MM.1S (cell line): ENCODE data around the gene CACNB4.
"Not testable (repeated sequence)": the region's sequence is repeated elsewhere in the genome, so short reads cannot be mapped to it uniquely, and the experiment has no call there.

Experiments used
- DNase-seq: peaks from one replicate; pipeline ENCODE4 v3.0.0-alpha.2; 2015
- H2AFZ ChIP-seq: fragments of 300-600 bp; sonication (generic); 2 replicates; pipeline ENCODE4 v1.6.0; 2016; ENCODE audit warnings: antibody characterized with exemption, low read length
- H3F3A ChIP-seq: fragments of 300-600 bp; sonication (generic); 2 replicates; pipeline ENCODE4 v1.6.1; 2016; ENCODE audit warnings: mild to moderate bottlenecking, antibody characterized with exemption, low read length, moderate library complexity, mixed read lengths; ENCODE audit not compliant: insufficient read depth
- H3K27ac ChIP-seq: fragments of 300-600 bp; sonication (generic); 2 replicates; pipeline ENCODE4 v1.5.1; 2016; ENCODE audit warnings: mild to moderate bottlenecking, low read length
- H3K27me3 ChIP-seq: fragments of 300-600 bp; sonication (generic); replicated peaks from 2 replicates; pipeline ENCODE4 v1.6.0; 2016; ENCODE audit warnings: low read length; ENCODE audit not compliant: insufficient read depth
- H3K36me3 ChIP-seq: fragments of 300-600 bp; sonication (generic); replicated peaks from 2 replicates; pipeline ENCODE4 v1.6.1; 2016; ENCODE audit warnings: mild to moderate bottlenecking, low read length, mixed read lengths; ENCODE audit not compliant: insufficient read depth
- H3K4me1 ChIP-seq: fragments of 300-600 bp; sonication (generic); 2 replicates; pipeline ENCODE4 v1.6.1; 2016; ENCODE audit warnings: low read length, mixed read lengths
- H3K4me2 ChIP-seq: fragments of 300-600 bp; sonication (generic); 2 replicates; pipeline ENCODE4 v1.6.0; 2016; ENCODE audit warnings: low read depth, low read length
- H3K4me3 ChIP-seq: fragments of 300-600 bp; sonication (generic); 2 replicates; pipeline ENCODE4 v1.5.1; 2016; ENCODE audit warnings: low read length, mixed read lengths
- H3K79me2 ChIP-seq: fragments of 300-600 bp; sonication (generic); 2 replicates; pipeline ENCODE4 v1.6.1; 2016; ENCODE audit warnings: mixed run types, low read length, mixed read lengths
- H3K9ac ChIP-seq: fragments of 300-600 bp; sonication (generic); 2 replicates; pipeline ENCODE4 v1.6.1; 2016; ENCODE audit warnings: low read length, mixed read lengths
- H3K9me2 ChIP-seq: fragments of 300-600 bp; sonication (generic); replicated peaks from 2 replicates; pipeline ENCODE4 v1.6.1; 2016; ENCODE audit warnings: mild to moderate bottlenecking, low read length, mixed read lengths; ENCODE audit not compliant: insufficient read depth
- H3K9me3 ChIP-seq: fragments of 300-600 bp; sonication (generic); replicated peaks from 2 replicates; pipeline ENCODE4 v1.6.1; 2016; ENCODE audit warnings: mild to moderate bottlenecking, low read length, mixed read lengths; ENCODE audit not compliant: insufficient read depth
- H4K20me1 ChIP-seq: fragments of 300-600 bp; sonication (generic); 2 replicates; pipeline ENCODE4 v1.6.1; 2016; ENCODE audit warnings: mild to moderate bottlenecking, low read length, moderate library complexity, mixed read lengths; ENCODE audit not compliant: insufficient read depth
- EZH2 ChIP-seq: fragments of 300-600 bp; sonication (generic); optimal IDR thresholded peaks from 2 replicates; pipeline ENCODE3; 2017; ENCODE audit warnings: low read depth, mild to moderate bottlenecking, antibody characterized with exemption, low read length, mixed read lengths
- EZH2phosphoT487 ChIP-seq: fragments of 300-600 bp; sonication (generic); IDR thresholded peaks from 2 replicates; pipeline ENCODE4 v1.6.1; 2018; ENCODE audit warnings: antibody characterized with exemption, low read length
- TF ChIP-seq, protein P1 (sequence below): fragments of 300-600 bp; sonication (generic); IDR thresholded peaks from 2 replicates; pipeline ENCODE4 v1.5.1; 2016; ENCODE audit warnings: antibody characterized with exemption, low read length, mixed read lengths

CACNB4 gene

GRCh38 chr2:152005607-152006006 is 93.2 kb downstream of the CACNB4 start:
- Histone ChIP-seq H3K36me3 (no peaks in the 10 kb centered on the region), H2AFZ (no peak overlapping the region), H3K9ac (no peak overlapping the region), H3F3A (no peaks in the 10 kb centered on the region; the same call in 1 of the 2 replicates), H3K4me1 (peaks cover 11% of the 10 kb centered on the region; the same call in 1 of the 2 replicates), H3K4me2 (no peak overlapping the region), H3K9me3 (no peaks in the 10 kb centered on the region), H3K79me2 (no peaks in the 10 kb centered on the region), H3K4me3 (no peak overlapping the region), H4K20me1 (no peaks in the 10 kb centered on the region), H3K9me2 (no peaks in the 10 kb centered on the region), H3K27ac (no peak overlapping the region), H3K27me3 (no peaks in the 10 kb centered on the region)
- DNase-seq, result no peak
- TF ChIP-seq EZH2phosphoT487, result no peak

DNA sequence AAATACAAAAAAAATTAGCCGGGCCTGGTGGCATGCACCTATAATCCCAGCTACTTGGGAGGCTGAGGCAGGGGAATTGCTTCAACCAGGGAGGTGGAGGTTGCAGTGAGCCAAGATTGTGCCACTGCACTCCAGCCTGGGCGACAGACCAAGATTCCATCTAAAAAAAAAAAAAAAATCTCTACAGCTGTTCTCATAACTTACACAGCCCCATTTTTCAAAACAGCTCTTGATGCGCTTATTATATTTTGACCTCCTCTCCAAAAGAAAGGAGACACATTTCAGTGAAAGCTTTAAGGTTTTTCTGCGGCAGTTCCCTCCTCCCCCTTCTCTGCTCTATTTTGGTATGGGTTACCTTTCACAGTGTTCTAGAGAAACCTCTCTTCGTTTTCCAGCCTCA is 95.6 kb downstream of the CACNB4 start:
- H2AFZ ChIP-seq, H3K9ac ChIP-seq, H3K36me3 ChIP-seq, H3K27ac ChIP-seq, H3K79me2 ChIP-seq, H3K9me2 ChIP-seq, H3K9me3 ChIP-seq, H4K20me1 ChIP-seq, DNase-seq, H3K4me2 ChIP-seq, H3K4me3 ChIP-seq, H3F3A ChIP-seq, H3K27me3 ChIP-seq: not testable (repeated sequence)
- H3K4me1 ChIP-seq, result peaks cover 11% of the 10 kb centered on the region; the same call in 1 of the 2 replicates

DNA sequence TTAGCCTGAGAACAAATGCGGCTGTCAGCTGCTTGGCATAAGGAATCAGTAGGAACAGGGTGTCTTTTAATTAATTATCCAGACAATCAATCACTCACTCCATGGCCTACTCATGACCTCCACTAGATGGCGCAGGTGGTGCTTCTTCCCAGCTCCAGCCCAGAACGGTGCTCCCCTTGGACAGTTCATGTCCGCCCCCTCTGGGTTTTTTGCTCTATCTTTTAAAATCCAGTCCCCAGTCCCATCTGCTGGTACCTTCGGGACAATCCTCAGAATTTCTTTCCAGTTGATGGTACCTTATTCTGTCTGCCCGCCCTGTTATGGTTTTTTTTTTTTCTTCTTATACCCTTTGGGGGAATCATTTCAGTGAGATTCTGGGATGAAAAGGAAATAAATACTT is 99.8 kb downstream of the CACNB4 start:
- no peak overlapping the region for H2AFZ ChIP-seq
- H3K4me2 ChIP-seq, result no peak overlapping the region

DNA sequence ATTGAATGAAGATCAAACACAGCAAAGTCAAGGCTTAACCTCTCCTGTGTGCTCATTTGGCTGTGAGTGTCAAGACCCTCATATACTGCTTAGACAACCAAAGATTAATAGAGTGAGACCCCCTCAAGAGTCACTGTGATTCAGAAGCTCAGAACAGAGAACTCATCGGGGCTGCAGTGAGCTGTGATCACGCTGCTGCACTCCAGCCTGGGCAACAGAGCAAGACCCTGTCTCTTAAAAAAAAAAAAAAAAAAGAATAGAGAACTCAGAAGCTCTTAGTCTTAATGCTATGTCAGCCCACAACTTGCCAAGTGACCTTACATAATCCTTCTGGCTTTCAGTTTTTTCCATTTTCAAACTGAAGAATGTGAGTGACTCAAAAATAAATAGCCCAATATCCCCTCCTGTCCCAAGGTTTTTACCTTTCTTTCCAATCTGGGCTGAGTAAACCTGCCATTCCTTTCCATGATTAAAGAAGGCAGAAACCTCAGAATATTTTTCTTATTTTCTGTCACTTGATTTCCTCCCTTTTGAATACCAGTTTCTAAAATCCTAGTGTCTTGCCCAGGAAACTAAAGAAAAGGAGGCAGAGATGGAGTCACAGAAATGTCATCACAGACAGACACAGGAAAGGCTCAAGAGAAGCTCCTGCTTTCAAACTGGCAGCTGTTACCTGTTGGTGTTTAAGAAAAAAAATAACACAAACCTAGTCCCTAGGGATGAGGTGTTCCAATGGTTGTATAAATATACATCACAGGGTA is 102.4 kb downstream of the CACNB4 start:
- TF ChIP-seq, protein P1, sequence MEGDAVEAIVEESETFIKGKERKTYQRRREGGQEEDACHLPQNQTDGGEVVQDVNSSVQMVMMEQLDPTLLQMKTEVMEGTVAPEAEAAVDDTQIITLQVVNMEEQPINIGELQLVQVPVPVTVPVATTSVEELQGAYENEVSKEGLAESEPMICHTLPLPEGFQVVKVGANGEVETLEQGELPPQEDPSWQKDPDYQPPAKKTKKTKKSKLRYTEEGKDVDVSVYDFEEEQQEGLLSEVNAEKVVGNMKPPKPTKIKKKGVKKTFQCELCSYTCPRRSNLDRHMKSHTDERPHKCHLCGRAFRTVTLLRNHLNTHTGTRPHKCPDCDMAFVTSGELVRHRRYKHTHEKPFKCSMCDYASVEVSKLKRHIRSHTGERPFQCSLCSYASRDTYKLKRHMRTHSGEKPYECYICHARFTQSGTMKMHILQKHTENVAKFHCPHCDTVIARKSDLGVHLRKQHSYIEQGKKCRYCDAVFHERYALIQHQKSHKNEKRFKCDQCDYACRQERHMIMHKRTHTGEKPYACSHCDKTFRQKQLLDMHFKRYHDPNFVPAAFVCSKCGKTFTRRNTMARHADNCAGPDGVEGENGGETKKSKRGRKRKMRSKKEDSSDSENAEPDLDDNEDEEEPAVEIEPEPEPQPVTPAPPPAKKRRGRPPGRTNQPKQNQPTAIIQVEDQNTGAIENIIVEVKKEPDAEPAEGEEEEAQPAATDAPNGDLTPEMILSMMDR, result no peak
- TF ChIP-seq EZH2, result no peak
- no peak for TF ChIP-seq EZH2phosphoT487
- Histone ChIP-seq H3K4me1 (no peaks in the 10 kb centered on the region), H3F3A (no peaks in the 10 kb centered on the region), H3K36me3 (no peaks in the 10 kb centered on the region), H3K27me3 (no peaks in the 10 kb centered on the region), H3K4me2 (no peak overlapping the region), H3K9me3 (no peaks in the 10 kb centered on the region), H3K4me3 (no peak overlapping the region), H3K9me2 (no peaks in the 10 kb centered on the region), H2AFZ (no peak overlapping the region), H4K20me1 (no peaks in the 10 kb centered on the region), H3K9ac (no peak overlapping the region), H3K27ac (no peak overlapping the region), H3K79me2 (no peaks in the 10 kb centered on the region)
- DNase-seq, result no peak

More for the DNA sequence above, 99.8 kb downstream of the CACNB4 start:
- Histone ChIP-seq H3K4me1 (0 out of 2 replicates have a peak, but pooled peaks cover 3% of the 10 kb centered on the region), H4K20me1 (no peaks in the 10 kb centered on the region), H3K9me2 (no peaks in the 10 kb centered on the region), H3K9me3 (no peaks in the 10 kb centered on the region), H3K4me3 (no peak overlapping the region), H3K27ac (no peak overlapping the region), H3K27me3 (no peaks in the 10 kb centered on the region), H3K9ac (no peak overlapping the region), H3F3A (no peaks in the 10 kb centered on the region), H3K79me2 (no peaks in the 10 kb centered on the region), H3K36me3 (no peaks in the 10 kb centered on the region)
- peak; percentile 39 for DNase-seq
- TF ChIP-seq, protein P1, result peak; percentile 85
- no peak for TF ChIP-seq EZH2phosphoT487
